ENCODE measurements around the gene SCARB1. TPM values are rescaled to one million over a fixed set of nuclear protein-coding genes. Genes with fewer than 3 reads are reported as not detected.

The SCARB1 gene
- total and polyA plus RNA-seq, 2 experiments from 2014 or later, result 31.0 to 62.5 TPM

DNA sequence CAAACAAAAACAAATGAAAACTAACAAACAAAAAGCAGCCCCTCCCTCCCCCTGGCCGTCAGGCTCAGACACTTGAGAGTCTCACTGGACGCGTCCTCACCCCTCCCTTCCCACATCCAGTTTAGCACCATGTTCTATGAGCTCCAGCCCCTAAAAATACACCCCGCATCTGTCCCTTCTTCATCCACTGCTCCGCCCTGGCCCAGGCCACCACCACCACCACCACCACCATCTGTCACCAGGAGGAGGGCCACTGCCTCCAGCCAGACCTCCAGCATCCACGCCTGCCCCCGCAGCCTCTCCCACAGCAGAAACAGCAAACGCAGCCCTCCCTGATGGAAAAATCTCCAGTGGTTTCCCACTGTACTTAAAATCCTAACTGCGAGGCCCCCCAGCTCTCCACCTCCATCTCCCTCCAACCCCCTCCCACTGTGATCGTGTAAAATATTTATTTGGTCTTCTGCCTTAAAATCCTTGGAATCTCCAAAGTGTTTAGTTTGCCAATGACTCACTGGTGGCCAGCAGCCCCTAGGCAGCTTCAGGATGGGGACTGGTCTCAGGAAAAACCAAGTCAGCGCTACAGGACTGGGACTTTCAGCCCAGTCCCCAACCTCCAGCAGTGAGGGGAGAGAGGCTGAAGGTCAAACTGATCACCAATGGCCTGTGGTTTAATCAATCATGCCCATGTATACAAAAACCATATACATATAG lies 95.1 kb downstream of the SCARB1 start:
- Histone ChIP-seq H3K79me2 (replicated peaks; ENCODE audit: insufficient read depth) (no peaks in the 10 kb centered on the region), H3K4me1 (ENCODE audit: insufficient read depth) (no peaks in the 10 kb centered on the region; the same call in 1 of the 2 replicates), H3K4me3 (no peak overlapping the region), H3K36me3 (ENCODE audit: insufficient read depth) (no peaks in the 10 kb centered on the region; the same call in 1 of the 2 replicates), H3K27me3 (ENCODE audit: insufficient read depth) (no peaks in the 10 kb centered on the region), H3K27ac (ENCODE audit: low read depth) (no peak overlapping the region), H2AFZ (no peak overlapping the region), H4K20me1 (replicated peaks; ENCODE audit: insufficient read depth) (no peaks in the 10 kb centered on the region), H3K9me2 (ENCODE audit: insufficient read depth) (no peaks in the 10 kb centered on the region), H3K4me2 (no peak overlapping the region), H3F3A (replicated peaks; ENCODE audit: low read depth) (no peaks in the 10 kb centered on the region)
- ATAC-seq, result no peak
- peaks cover 33% of the 10 kb centered on the region for H3K9me3 Mint-ChIP-seq
- TF ChIP-seq EZH2 (IDR thresholded peaks at IDR 0.05; ENCODE audit: low read depth, unreplicated experiment), result no peak
- TF ChIP-seq STAT1 (IDR thresholded peaks at IDR 0.05; ENCODE audit: unreplicated experiment), result no peak
- no peak for TF ChIP-seq EZH2phosphoT487 (IDR thresholded peaks at IDR 0.05; ENCODE audit: unreplicated experiment)
- TF ChIP-seq NANOG (IDR thresholded peaks at IDR 0.05; ENCODE audit: borderline replicate concordance), result no peak
- no peak for TF ChIP-seq JUNB (IDR thresholded peaks at IDR 0.05; ENCODE audit: unreplicated experiment)
- no peak for TF ChIP-seq CREB1 (CRISPR knock-in tag; IDR thresholded peaks at IDR 0.05; ENCODE audit: low read depth)
- TF ChIP-seq POLR2AphosphoS5 (IDR thresholded peaks at IDR 0.05; ENCODE audit: low read depth), result no peak
- no peak for TF ChIP-seq ZNF331 (CRISPR knock-in tag; IDR thresholded peaks at IDR 0.05; ENCODE audit: low read depth)
- no peak for TF ChIP-seq ZNF114 (CRISPR knock-in tag; IDR thresholded peaks at IDR 0.05)
- TF ChIP-seq, protein P1, sequence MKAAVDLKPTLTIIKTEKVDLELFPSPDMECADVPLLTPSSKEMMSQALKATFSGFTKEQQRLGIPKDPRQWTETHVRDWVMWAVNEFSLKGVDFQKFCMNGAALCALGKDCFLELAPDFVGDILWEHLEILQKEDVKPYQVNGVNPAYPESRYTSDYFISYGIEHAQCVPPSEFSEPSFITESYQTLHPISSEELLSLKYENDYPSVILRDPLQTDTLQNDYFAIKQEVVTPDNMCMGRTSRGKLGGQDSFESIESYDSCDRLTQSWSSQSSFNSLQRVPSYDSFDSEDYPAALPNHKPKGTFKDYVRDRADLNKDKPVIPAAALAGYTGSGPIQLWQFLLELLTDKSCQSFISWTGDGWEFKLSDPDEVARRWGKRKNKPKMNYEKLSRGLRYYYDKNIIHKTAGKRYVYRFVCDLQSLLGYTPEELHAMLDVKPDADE (IDR thresholded peaks at IDR 0.05), result no peak
- TF ChIP-seq, protein P2, sequence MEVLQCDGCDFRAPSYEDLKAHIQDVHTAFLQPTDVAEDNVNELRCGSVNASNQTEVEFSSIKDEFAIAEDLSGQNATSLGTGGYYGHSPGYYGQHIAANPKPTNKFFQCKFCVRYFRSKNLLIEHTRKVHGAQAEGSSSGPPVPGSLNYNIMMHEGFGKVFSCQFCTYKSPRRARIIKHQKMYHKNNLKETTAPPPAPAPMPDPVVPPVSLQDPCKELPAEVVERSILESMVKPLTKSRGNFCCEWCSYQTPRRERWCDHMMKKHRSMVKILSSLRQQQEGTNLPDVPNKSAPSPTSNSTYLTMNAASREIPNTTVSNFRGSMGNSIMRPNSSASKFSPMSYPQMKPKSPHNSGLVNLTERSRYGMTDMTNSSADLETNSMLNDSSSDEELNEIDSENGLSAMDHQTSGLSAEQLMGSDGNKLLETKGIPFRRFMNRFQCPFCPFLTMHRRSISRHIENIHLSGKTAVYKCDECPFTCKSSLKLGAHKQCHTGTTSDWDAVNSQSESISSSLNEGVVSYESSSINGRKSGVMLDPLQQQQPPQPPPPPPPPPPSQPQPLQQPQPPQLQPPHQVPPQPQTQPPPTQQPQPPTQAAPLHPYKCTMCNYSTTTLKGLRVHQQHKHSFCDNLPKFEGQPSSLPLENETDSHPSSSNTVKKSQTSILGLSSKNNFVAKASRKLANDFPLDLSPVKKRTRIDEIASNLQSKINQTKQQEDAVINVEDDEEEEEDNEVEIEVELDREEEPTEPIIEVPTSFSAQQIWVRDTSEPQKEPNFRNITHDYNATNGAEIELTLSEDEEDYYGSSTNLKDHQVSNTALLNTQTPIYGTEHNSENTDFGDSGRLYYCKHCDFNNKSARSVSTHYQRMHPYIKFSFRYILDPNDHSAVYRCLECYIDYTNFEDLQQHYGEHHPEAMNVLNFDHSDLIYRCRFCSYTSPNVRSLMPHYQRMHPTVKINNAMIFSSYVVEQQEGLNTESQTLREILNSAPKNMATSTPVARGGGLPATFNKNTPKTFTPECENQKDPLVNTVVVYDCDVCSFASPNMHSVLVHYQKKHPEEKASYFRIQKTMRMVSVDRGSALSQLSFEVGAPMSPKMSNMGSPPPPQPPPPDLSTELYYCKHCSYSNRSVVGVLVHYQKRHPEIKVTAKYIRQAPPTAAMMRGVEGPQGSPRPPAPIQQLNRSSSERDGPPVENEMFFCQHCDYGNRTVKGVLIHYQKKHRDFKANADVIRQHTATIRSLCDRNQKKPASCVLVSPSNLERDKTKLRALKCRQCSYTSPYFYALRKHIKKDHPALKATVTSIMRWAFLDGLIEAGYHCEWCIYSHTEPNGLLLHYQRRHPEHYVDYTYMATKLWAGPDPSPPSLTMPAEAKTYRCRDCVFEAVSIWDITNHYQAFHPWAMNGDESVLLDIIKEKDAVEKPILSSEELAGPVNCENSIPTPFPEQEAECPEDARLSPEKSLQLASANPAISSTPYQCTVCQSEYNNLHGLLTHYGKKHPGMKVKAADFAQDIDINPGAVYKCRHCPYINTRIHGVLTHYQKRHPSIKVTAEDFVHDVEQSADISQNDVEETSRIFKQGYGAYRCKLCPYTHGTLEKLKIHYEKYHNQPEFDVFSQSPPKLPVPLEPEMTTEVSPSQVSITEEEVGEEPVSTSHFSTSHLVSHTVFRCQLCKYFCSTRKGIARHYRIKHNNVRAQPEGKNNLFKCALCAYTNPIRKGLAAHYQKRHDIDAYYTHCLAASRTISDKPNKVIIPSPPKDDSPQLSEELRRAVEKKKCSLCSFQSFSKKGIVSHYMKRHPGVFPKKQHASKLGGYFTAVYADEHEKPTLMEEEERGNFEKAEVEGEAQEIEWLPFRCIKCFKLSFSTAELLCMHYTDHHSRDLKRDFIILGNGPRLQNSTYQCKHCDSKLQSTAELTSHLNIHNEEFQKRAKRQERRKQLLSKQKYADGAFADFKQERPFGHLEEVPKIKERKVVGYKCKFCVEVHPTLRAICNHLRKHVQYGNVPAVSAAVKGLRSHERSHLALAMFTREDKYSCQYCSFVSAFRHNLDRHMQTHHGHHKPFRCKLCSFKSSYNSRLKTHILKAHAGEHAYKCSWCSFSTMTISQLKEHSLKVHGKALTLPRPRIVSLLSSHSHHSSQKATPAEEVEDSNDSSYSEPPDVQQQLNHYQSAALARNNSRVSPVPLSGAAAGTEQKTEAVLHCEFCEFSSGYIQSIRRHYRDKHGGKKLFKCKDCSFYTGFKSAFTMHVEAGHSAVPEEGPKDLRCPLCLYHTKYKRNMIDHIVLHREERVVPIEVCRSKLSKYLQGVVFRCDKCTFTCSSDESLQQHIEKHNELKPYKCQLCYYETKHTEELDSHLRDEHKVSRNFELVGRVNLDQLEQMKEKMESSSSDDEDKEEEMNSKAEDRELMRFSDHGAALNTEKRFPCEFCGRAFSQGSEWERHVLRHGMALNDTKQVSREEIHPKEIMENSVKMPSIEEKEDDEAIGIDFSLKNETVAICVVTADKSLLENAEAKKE (CRISPR knock-in tag; IDR thresholded peaks at IDR 0.05), result no peak
- TF ChIP-seq, protein P3, sequence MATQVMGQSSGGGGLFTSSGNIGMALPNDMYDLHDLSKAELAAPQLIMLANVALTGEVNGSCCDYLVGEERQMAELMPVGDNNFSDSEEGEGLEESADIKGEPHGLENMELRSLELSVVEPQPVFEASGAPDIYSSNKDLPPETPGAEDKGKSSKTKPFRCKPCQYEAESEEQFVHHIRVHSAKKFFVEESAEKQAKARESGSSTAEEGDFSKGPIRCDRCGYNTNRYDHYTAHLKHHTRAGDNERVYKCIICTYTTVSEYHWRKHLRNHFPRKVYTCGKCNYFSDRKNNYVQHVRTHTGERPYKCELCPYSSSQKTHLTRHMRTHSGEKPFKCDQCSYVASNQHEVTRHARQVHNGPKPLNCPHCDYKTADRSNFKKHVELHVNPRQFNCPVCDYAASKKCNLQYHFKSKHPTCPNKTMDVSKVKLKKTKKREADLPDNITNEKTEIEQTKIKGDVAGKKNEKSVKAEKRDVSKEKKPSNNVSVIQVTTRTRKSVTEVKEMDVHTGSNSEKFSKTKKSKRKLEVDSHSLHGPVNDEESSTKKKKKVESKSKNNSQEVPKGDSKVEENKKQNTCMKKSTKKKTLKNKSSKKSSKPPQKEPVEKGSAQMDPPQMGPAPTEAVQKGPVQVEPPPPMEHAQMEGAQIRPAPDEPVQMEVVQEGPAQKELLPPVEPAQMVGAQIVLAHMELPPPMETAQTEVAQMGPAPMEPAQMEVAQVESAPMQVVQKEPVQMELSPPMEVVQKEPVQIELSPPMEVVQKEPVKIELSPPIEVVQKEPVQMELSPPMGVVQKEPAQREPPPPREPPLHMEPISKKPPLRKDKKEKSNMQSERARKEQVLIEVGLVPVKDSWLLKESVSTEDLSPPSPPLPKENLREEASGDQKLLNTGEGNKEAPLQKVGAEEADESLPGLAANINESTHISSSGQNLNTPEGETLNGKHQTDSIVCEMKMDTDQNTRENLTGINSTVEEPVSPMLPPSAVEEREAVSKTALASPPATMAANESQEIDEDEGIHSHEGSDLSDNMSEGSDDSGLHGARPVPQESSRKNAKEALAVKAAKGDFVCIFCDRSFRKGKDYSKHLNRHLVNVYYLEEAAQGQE (IDR thresholded peaks at IDR 0.05; ENCODE audit: unreplicated experiment), result no peak
- no peak overlapping the region for H3K4me3 Mint-ChIP-seq
- DNase-seq (ENCODE audit: low spot score), result no peak
- no peak overlapping the region for H3K27ac Mint-ChIP-seq
- peaks cover 9% of the 10 kb centered on the region for H3K4me1 Mint-ChIP-seq
- H3K36me3 Mint-ChIP-seq (ENCODE audit: low read depth), result peaks cover 14% of the 10 kb centered on the region
- peaks cover 19% of the 10 kb centered on the region for H3K27me3 Mint-ChIP-seq (ENCODE audit: insufficient read depth, low read depth, poor library complexity)

Measured in GM23338 (cell line).